ENCODE results near the gene OR52K1.

GRCh38 chr11:4460151-4460550 lies 22.3 kb upstream of the OR52K1 start:
- TF ChIP-seq, protein P1, sequence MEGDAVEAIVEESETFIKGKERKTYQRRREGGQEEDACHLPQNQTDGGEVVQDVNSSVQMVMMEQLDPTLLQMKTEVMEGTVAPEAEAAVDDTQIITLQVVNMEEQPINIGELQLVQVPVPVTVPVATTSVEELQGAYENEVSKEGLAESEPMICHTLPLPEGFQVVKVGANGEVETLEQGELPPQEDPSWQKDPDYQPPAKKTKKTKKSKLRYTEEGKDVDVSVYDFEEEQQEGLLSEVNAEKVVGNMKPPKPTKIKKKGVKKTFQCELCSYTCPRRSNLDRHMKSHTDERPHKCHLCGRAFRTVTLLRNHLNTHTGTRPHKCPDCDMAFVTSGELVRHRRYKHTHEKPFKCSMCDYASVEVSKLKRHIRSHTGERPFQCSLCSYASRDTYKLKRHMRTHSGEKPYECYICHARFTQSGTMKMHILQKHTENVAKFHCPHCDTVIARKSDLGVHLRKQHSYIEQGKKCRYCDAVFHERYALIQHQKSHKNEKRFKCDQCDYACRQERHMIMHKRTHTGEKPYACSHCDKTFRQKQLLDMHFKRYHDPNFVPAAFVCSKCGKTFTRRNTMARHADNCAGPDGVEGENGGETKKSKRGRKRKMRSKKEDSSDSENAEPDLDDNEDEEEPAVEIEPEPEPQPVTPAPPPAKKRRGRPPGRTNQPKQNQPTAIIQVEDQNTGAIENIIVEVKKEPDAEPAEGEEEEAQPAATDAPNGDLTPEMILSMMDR (IDR thresholded peaks at IDR 0.05) = no peak
- TF ChIP-seq POLR2AphosphoS5 (IDR thresholded peaks at IDR 0.05) = no peak
- no peak for TF ChIP-seq EP300 (IDR thresholded peaks at IDR 0.05; ENCODE audit: low read depth)
- TF ChIP-seq POLR2A (IDR thresholded peaks at IDR 0.05) = no peak

Data from transverse colon (tissue), 4 donors.